ENCODE data around the gene KSR2. TPM values are rescaled to one million over a fixed set of nuclear protein-coding genes. Genes with fewer than 3 reads are reported as not detected.

KSR2 gene
- total and polyA plus RNA-seq, 10 of the 15 experiments (the other 5 are each of a cell fraction or from before 2014, with no cell fraction given): under 0.01 to 1.5 (median 0.01) TPM; not detected in 3

DNA sequence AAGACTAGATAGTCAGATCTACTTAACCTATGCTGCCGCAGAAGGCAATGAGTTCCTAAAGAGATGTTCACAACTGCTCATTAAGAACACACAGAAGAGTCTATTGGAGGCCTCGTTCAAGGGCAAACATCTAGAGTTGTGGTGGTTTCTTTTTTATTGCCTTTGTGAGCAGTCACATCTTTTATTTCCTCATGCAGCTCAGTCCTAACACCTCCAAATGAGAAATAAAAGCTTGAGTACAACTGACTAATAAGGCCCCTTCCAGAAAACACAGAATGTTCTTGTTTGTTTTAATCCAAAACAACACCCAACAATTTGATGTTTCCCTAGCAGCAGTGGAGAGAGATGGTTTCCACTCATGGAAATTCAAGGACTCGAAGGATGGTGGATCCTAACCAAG is 483.9 kb downstream of the KSR2 start:
- Histone ChIP-seq H3K79me2 (ENCODE audit: control insufficient read depth, insufficient read depth, low read length) (no peaks in the 10 kb centered on the region), H3K4me3 (no peak overlapping the region), H3K27ac (ENCODE audit: control insufficient read depth, insufficient read depth) (no peak overlapping the region), H3K4me2 (ENCODE audit: control insufficient read depth, insufficient read depth) (no peak overlapping the region), H4K20me1 (ENCODE audit: control insufficient read depth, insufficient read depth) (no peaks in the 10 kb centered on the region), H2AFZ (ENCODE audit: control insufficient read depth, low read depth, low read length) (no peak overlapping the region), H3K36me3 (ENCODE audit: control insufficient read depth in 2 of 2, insufficient read depth in 2 of 2, low read length in 1 of 2) (no peaks in the 10 kb centered on the region), H3K27me3 (replicated peaks in 1 of 2; ENCODE audit: control insufficient read depth in 2 of 2, insufficient read depth in 2 of 2, low read length in 1 of 2) (no peaks in the 10 kb centered on the region), H3K9ac (ENCODE audit: control insufficient read depth, insufficient read depth, low read length) (no peak overlapping the region), H3K4me1 (ENCODE audit: control insufficient read depth, insufficient read depth, low read length) (no peaks in the 10 kb centered on the region), H3K9me3 (replicated peaks; ENCODE audit: control insufficient read depth, insufficient read depth, low read length) (no peaks in the 10 kb centered on the region)
- ChIA-PET RAD21 (ENCODE audit: unreplicated experiment) (no interaction called here), POLR2A (no interaction called here), SMC1A (ENCODE audit: uncharacterized antibody, unreplicated experiment) (no interaction called here), CTCF (no interaction called here)
- ATAC-seq (no peak), DNase-seq (ENCODE audit: low read depth, low spot score) (no peak), FAIRE-seq (no peak)
- intact Hi-C loops (cut with micrococcal nuclease; ENCODE audit: unreplicated experiment): no loop called here
- TF ChIP-seq TAF1 (IDR thresholded peaks at IDR 0.05; ENCODE audit: borderline replicate concordance, low read depth, low read length) (no peak), SPI1 (IDR thresholded peaks at IDR 0.05; ENCODE audit: borderline replicate concordance, insufficient read depth, low read depth, low read length) (no peak), NR2F1 (conservative IDR thresholded peaks at IDR 0.05) (no peak)
- TF ChIP-seq, protein P1, sequence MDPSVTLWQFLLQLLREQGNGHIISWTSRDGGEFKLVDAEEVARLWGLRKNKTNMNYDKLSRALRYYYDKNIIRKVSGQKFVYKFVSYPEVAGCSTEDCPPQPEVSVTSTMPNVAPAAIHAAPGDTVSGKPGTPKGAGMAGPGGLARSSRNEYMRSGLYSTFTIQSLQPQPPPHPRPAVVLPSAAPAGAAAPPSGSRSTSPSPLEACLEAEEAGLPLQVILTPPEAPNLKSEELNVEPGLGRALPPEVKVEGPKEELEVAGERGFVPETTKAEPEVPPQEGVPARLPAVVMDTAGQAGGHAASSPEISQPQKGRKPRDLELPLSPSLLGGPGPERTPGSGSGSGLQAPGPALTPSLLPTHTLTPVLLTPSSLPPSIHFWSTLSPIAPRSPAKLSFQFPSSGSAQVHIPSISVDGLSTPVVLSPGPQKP (IDR thresholded peaks at IDR 0.05; ENCODE audit: low read depth, low read length): no peak
- WGBS (ENCODE audit: insufficient coverage, insufficient replicate concordance, low lambda C conversion rate, missing lambda C conversion rate): 16% methylated on average over 3 of the region's 3 CpGs
- no TSS peak for BruUV-seq (replicated peaks)
- in situ Hi-C loops (cut with MboI): no loop called here

DNA sequence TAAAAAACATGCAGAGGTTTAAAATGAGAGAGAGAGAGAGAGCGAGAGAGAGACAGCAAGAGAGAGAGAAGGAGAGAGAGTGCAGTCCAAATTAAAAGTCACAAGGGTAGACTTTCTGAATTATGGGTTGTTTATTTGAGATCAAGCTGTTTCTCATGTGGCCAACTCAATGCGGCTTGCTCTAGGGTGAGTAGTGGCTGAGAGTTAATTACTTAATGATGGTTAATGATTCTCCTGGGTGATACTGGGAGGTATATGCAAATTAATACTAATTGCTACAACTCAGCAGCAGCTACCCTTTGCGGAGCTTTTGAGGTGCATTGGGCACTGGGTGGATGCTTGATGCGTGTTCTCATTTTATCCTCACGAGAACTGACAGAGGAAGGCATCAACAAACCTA is 485.3 kb downstream of the KSR2 start:
- in situ Hi-C loops (cut with MboI): no loop called here
- H4K20me1 ChIP-seq (ENCODE audit: control insufficient read depth, insufficient read depth): no peaks in the 10 kb centered on the region
- no peaks in the 10 kb centered on the region for H3K27me3 ChIP-seq (replicated peaks in 1 of 2; ENCODE audit: control insufficient read depth in 2 of 2, insufficient read depth in 2 of 2, low read length in 1 of 2)
- FAIRE-seq (no peak), ATAC-seq (no peak), DNase-seq (ENCODE audit: low read depth, low spot score) (no peak)
- ChIA-PET CTCF (no interaction called here), RAD21 (ENCODE audit: unreplicated experiment) (no interaction called here), SMC1A (ENCODE audit: uncharacterized antibody, unreplicated experiment) (no interaction called here), POLR2A (no interaction called here)
- no peak overlapping the region for H3K4me2 ChIP-seq (ENCODE audit: control insufficient read depth, insufficient read depth)
- 29% methylated on average over 5 of the region's 5 CpGs for WGBS (ENCODE audit: insufficient coverage, insufficient replicate concordance, low lambda C conversion rate, missing lambda C conversion rate)
- H3K79me2 ChIP-seq (ENCODE audit: control insufficient read depth, insufficient read depth, low read length): no peaks in the 10 kb centered on the region
- no peak overlapping the region for H2AFZ ChIP-seq (ENCODE audit: control insufficient read depth, low read depth, low read length)
- BruUV-seq (replicated peaks): no TSS peak
- H3K9ac ChIP-seq (ENCODE audit: control insufficient read depth, insufficient read depth, low read length): no peak overlapping the region
- H3K4me1 ChIP-seq (ENCODE audit: control insufficient read depth, insufficient read depth, low read length): no peaks in the 10 kb centered on the region
- TF ChIP-seq TCF12 (IDR thresholded peaks at IDR 0.05; ENCODE audit: low read depth, low read length) (no peak), POLR2AphosphoS5 (IDR thresholded peaks at IDR 0.05; ENCODE audit: low read length) (no peak), RUNX3 (IDR thresholded peaks at IDR 0.05; ENCODE audit: low read length) (no peak), POU2F2 (IDR thresholded peaks at IDR 0.05; ENCODE audit: borderline replicate concordance, low read depth, low read length) (no peak)
- H3K27ac ChIP-seq (ENCODE audit: control insufficient read depth, insufficient read depth): no peak overlapping the region
- H3K36me3 ChIP-seq (ENCODE audit: control insufficient read depth in 2 of 2, insufficient read depth in 2 of 2, low read length in 1 of 2): no peaks in the 10 kb centered on the region
- H3K4me3 ChIP-seq: no peak overlapping the region
- intact Hi-C loops (cut with micrococcal nuclease; ENCODE audit: unreplicated experiment): no loop called here
- H3K9me3 ChIP-seq (replicated peaks; ENCODE audit: control insufficient read depth, insufficient read depth, low read length): no peaks in the 10 kb centered on the region

Measured in GM12878 (cell line).